ENCODE data around the gene DOP1A.

Gene DOP1A

DNA sequence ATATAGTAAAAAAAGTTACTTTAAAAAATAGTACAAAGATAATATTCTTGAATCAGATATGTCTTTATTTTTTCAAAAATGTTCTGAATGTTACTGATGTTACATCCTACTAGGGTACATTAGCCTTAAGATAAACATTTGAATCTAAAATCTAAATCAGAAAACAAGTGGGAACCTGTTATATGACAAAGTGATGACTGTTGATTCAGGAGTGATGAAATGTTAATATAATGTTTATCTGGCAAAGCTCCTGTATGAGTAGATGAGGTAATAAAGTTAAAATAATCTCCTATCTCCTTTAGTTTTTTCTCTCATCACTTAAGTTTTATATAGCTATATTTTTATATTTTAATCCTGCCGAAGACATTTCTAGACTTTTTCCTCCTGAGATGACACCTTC is 4.2 kb downstream of the DOP1A start:
- no peak for DNase-seq (ENCODE audit: low read depth)

DNA sequence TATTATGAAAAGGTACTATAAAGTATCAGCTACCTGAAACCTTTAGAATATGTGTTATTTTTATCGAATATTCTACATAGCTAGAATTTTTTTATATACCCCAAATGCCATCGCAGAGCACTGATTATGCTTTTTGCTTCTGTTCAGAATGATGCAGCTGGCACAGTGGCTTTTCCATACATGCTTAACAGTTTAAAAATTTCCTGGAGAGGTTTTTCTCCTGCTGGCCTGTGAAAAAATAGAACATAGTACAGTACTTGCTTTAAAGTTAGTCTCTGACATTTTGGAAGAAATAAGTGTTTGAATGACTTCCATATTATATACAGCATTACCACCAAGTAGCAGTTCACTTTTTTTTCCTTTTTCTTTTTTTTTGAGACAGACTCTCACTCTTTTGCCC is 5.3 kb downstream of the DOP1A start:
- DNase-seq (ENCODE audit: low read depth), result no peak

DNA sequence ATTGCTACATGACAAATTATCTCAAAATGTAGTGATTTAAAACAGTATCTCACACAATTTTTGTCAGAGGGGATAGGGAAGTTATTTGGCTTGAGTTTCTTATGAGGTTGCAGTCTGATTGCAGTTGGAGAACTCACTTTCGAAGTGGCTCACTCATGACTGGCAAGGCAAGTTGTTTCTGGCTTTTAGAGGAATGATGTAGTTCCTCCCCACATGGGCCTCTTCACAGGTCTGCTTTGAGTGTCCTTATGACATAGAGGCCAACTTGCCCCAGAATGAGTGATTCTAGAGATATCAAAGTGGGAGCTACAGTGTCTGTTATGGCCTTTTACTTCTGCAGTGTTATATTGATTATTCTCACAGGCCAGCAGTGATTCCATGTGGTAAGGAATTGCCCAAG is 6.1 kb downstream of the DOP1A start:
- no peak for DNase-seq (ENCODE audit: low read depth)

DNA sequence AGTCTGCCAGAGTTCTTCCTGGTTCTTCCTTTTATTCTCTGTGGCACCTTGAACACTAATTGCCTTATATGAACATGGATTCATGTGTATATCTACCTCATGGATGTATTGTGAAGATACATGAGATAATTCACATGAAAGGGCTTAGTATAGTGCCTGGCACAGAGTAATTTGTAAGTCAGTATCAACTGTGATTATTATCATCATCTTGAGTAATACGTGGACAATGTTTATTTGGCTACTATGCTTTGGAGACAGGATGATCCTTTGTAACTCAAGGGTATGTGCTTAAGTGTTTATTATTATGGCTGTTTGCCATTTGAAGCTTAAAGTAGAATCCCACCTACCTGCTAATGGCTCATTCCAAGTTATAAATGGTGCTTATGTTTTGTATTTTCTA is 16.0 kb downstream of the DOP1A start:
- DNase-seq (ENCODE audit: low read depth), result no peak

DNA sequence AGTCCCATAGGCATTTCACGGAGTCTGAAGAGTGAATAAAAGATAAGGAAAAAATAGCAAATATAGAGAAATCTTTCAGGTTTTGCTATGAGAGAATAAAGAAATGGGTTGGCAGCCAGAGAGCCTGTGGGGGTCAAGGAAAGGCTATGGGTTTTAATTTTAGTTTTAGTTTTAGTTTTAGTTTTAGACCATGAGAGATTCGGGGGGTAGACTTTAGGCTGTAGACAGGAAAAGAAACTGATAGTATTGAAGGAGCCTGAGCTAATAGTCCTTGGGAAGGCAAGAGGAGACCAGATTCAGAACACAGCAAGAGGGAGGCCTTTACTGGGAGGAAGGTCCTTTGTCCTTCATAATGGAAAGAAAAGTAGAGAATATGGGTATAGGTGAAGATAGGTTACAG is 19.3 kb downstream of the DOP1A start:
- DNase-seq (ENCODE audit: low read depth), result no peak

DNA sequence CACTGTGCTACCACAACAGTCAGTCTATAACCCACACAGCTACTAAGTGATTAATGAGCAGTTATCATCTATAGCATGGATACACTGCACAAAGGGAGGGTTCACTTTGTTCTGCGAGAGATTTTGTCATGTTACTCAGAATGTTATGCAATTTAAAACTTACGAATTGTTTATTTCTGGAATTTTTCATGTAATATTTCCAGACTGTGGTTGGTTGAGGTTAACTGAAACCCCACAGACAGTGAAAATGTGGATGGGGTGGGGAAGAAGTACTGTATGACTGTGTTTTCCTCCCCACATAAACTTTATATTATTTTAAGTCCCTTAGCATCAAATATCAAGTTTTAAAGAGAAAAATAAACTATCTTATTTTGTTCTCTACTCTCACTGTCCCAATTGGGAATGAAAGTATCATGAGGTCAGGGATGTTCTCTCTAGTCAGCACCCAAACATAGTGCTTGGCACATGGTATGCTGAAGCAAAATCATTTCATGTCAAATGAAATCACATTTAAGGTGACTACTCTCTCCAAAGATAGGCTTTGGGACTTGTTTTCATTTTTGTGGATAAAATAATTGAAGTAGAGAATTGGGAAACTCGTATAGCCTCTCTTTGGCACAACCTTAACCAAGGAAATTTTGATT is 25.4 kb downstream of the DOP1A start:
- DNase-seq (ENCODE audit: low read depth), result no peak

DNA sequence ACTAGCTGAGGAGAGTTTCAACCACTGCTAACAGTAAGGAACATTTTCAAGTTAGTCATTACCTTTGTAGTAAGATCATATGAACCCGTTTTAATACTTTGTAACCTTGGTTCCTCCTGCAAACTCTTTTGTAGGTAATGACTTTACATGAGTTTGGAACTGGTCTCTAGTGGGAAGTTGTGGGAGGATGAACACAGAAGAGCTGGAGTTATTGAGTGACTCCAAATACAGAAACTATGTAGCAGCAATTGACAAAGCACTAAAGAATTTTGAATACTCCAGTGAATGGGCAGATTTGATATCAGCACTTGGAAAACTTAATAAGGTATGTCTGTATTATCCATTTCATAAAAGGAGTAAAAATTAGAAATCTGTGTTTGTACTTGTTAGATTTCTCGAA is 29.3 kb downstream of the DOP1A start:
- no peak for DNase-seq (ENCODE audit: low read depth)

DNA sequence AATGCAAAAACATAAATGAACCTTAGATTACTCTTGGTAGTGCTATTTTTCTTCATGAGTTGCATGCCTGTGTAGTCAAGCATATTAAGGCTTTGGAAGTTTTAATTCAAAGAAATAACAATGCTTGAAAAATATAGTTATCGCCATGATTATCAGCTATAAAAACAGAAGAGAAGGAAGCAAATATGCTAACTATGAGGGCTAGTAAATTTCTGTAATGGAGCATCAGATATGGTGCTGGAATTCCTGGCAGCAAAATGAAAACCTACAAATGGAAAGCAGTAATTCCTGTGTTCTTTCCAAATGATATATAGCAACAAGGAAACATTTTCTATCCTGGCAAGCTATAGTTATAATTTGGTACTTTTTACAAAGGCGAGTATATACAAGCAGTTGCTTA is 29.7 kb downstream of the DOP1A start:
- DNase-seq (ENCODE audit: low read depth), result no peak

DNA sequence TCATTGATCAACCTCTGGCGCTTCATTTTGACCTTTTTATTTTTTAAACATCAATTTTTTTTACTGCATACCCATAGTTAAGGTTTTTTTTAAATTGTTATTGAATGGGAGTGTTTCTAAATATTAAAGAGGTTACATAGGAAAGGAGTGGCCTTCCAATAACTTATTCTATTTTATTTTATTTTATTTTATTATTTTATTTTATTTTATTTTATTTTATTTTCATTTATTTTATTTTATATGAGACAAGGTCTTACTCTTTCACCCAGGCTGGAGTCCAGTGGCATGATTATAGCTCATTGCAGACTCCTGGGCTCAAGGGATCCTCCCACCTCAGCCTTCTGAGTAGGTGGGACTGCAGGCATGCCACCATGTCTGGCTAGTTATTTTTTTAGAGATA is 30.2 kb downstream of the DOP1A start:
- no peak for DNase-seq (ENCODE audit: low read depth)

DNA sequence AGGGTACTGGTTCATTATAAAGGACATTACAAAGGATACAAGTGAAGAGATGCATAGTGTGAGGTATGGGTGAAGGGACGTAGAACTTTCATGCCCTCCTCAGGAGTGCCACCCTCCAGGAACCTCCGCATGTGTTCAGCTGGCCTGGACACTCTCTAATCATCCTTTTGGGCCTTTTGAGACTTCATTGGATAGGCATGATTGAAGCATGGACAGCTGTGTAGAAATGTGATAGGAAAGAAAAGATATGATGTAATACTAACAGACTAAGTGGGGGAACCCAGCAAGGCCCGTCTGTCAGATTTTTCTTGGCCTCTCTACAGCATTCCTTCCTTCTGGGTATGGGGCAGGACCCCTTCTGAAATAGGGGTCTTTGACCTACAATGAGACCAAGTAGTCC is 31.1 kb downstream of the DOP1A start:
- DNase-seq (ENCODE audit: low read depth), result no peak

DNA sequence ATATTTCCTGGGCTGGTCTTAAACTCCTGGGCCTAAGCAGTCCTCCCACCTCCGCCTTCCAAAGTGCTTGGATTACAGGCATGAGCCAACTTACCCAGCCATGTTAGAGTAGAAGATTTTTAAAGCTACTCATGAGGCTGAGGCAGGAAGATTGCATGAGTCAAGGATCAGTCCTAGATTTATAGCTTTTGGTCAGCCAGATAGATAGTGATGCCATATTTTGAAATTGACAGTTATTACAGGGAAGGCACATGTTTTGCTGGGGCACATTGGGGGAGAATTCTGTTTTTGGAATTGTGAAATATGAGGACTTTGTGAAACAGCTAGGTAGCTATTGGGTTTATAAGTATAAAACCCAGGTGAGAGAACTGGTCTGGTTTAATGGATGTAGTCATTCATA is 40.9 kb downstream of the DOP1A start:
- DNase-seq (ENCODE audit: low read depth), result no peak

DNA sequence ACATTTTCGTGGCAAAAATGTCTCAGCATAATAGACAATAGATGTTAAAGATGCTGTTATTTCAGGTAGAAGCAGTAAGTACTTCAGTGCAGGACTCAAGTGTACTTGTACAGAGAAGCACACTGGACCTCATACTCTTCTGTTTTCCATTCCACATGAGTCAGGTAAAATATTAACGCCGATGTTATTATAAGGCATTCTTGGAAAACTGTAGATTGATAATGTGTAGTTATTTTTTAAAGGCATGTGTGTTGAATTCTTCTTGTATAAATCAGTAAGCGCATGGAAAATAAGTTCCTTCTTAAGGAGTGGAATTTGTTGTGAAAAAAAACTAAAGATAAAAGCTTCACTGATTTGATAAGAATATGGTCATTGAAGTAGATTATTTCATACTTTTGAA is 45.8 kb downstream of the DOP1A start:
- DNase-seq (ENCODE audit: low read depth), result no peak

DNA sequence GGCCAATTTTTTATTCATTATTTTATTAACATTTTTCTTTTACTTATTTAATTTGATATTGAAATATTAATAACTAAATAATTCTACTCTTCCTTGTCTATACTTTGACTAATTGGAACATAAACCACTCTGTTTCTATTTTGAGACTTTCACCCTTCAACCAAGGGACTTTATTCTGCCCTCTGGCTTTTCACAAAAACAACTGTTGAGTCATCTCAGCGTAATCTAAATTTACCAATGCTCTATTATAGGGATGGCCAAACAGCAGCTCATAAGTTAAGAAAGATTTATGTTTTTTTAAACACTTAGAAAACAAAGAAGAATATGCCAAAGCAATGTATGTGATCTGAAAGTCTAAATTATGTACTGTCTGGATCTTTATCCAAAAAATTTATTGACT is 46.7 kb downstream of the DOP1A start:
- DNase-seq (ENCODE audit: low read depth), result no peak

DNA sequence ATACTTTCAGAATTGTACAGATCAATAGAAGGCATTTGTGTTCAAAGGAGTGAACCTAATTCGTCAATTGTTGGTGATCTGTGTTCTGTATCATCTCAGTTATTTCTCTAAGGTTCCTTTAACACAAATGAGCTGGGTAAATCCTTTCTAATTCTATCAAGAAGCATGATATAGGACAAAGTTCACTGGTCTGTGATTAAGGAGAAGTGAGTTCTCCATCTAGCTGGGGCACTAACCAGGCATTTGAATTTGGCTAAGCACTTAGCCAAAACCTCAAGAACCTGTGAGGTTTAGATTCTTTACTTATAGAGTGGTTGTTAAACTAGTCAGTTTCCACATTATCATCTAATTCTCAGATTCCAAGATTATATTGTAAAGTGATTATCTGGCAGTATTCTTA is 50.3 kb downstream of the DOP1A start:
- no peak for DNase-seq (ENCODE audit: low read depth)

DNA sequence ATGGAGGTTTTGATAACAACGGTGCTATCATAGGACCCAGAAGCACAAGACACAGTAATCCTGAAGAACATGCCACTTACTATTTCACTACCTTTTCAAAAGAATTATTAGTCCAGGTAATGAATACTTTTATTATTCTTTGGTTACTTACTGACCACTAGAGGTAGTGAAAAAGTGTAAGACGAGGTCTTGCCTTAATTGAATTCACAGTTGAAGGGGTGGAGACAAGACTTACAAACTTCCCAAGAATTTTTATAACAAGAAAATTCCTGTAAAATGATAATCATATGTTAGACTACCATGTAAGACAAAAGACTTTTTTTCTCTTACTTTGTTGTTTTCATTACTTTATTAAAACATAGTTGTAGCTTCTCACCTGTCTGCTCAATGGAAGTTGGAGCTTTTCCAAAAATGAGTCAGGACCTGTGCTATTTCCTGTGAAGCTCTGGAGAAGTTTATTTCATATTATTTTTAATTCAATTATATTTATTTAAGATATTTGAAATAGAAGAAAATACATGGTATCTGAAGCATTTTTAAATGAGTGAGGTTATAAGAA is 52.4 kb downstream of the DOP1A start:
- DNase-seq (ENCODE audit: low read depth), result no peak

DNA sequence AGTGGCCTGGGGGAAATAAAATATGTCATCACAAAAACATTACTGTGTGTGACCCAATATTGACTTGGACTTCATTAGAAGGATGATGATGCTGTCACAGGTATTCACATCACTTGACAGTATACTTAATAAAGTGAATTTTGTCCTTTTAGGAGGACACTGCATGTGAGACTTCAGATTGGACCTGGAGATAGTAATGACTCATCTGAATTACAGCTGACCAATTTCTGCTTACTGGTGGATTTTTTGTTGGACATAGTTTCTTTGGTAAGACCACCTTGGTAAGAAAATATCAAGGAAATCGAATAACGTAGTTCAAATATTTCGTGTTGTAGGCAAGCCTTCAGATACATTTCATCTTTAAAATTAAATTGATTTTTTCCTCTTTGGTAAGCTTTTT is 57.1 kb downstream of the DOP1A start:
- DNase-seq (ENCODE audit: low read depth), result no peak

DNA sequence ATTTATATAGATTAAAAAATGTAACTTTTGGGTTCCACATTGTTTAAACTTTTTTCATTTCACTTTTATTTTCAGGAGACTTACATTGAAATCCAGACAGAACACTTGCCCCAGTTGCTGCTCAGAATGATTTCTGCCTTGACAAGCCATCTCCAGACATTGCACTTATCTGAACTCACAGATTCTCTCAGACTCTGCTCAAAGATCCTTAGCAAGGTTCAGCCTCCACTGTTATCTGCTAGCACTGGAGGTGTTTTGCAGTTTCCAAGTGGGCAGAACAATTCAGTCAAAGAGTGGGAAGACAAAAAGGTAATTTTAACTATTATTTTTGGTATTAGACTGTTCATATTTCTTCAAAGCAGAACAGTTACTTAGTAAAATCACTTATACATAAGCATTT is 58.0 kb downstream of the DOP1A start:
- no peak for DNase-seq (ENCODE audit: low read depth)

DNA sequence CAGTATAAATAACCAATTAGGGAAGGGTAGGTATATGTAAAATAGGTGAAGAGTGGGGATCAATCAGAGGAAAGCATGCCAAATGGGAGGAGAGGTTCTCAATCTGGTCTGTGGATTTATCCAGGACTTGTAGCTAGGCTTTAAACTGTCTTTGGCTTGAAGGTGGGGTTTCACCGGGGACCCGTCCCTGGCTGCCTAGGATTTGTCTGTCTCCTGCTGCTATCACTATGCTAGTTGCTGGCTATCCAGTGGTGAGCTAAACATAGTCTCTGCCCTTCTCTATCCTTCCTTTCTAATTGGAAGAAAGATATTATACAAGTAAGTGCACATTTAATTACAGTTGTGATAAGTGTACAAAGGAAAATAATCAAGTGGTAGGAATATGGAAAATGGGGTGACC is 58.8 kb downstream of the DOP1A start:
- DNase-seq (ENCODE audit: low read depth), result no peak

DNA sequence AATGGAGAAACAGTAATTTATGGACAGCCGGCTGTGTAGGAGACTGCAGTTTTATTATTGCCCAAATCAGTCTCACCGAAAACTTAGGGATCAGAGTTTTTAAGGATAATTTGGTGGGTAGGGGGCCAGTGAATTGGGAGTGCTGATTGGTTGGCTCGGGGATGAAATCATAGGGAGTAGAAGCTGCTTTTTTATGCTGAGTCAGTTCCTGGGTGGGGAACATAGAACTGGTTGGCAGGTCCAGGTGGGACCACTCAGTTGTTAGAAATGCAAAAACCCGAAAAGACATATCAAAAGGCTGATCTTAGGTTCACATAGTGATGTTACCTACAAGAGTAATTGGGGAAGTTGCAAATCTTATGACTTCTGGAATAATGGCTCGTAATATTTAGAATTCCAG is 59.3 kb downstream of the DOP1A start:
- DNase-seq (ENCODE audit: low read depth), result no peak

DNA sequence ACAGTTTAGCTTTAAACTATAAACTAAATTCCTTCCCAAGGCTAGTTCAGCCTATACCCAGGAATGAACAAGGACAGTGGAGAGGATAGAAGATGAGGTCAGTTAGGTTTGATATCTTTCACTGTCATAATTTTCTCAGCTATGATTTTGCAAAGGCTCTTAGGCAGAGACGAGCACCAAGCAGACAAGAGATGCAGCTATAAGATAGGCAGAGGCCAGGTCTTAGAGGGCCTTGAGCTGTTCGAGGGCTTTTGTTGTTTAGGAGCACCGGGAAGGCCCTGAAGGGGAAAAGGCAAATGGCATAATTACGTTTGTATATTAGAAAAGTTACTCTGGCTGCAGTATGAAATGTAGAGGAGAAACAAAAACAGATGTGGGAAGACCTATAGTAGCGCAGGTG is 59.8 kb downstream of the DOP1A start:
- DNase-seq (ENCODE audit: low read depth), result no peak

DNA sequence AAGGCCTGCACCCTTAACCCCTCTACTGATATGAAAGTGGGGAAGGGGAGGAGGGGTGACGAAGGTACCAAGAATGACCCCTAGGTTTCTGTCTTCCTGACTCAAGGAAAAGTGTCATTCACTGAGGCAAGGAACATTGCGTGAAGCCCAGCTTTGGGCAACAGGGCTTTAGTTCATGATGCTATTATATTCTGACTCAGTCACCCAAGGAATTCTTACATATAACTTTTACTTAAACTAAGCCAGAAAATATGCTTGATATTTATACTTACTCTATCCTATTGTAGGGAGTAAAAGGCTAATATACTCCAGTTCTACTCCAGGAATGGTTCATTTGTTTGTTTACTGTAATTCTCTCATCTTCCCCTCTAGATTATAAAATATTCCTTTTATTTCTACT is 60.5 kb downstream of the DOP1A start:
- no peak for DNase-seq (ENCODE audit: low read depth)

DNA sequence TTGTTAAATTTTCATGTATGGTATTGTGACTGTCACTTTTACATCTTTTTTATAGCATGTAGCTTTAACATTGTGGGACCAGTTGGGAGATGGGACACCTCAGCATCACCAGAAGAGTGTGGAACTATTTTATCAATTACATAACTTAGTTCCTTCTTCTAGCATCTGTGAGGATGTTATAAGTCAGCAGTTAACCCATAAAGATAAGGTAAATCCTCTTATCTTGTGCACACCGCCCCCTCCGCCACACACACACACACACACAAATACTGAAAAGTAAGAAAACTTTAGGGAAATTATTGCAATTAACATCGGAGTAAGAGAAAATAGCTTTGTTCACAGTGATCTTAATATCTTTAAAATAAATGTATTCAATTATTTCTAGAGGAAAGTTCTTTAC is 64.7 kb downstream of the DOP1A start:
- no peak for DNase-seq (ENCODE audit: low read depth)

DNA sequence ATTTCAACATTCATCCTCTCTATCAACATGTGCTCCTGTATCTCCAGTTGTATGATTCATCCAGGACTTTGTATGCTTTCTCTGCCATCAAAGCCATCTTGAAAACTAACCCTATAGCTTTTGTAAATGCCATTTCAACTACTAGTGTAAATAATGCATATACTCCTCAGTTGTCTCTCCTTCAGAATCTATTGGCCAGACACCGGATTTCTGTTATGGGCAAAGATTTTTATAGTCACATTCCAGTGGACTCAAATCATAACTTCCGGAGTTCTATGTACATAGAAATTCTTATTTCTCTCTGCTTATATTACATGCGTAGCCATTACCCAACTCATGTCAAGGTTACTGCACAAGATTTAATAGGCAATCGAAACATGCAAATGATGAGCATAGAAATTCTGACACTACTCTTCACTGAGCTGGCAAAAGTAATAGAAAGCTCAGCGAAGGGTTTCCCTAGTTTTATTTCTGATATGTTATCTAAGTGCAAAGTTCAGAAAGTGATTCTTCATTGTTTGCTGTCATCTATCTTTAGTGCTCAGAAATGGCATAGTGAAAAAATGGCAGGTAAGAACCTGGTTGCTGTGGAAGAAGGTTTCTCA is 70.7 kb downstream of the DOP1A start:
- no peak for DNase-seq (ENCODE audit: low read depth)

DNA sequence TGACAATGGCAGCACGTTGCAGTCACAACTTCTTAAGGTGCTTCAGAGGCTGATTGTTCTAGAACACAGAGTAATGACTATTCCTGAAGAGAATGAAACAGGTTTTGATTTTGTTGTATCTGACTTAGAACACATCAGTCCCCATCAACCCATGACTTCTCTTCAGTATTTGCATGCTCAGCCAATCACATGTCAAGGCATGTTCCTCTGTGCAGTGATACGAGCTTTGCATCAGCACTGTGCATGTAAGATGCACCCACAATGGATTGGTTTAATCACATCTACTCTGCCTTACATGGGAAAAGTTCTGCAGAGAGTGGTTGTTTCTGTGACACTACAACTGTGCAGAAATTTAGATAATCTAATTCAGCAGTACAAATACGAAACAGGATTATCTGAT is 71.3 kb downstream of the DOP1A start:
- no peak for DNase-seq (ENCODE audit: low read depth)
